GM12865 (cell line): ENCODE results near the gene NPFFR1.

Source experiments
- DNase-seq: peaks from one replicate; pipeline ENCODE4 v3.0.0; 2010; ENCODE audit warnings: low read depth
- H3K4me3 ChIP-seq: 2 replicates; pipeline ENCODE4 v1.5.1; 2011; ENCODE audit warnings: mild to moderate bottlenecking, low read depth, low read length, control low read depth
- TF ChIP-seq, protein P1 (sequence below): IDR thresholded peaks from 2 replicates; pipeline ENCODE4 v1.5.1; 2011; ENCODE audit warnings: low read length, control low read depth, low read depth, inconsistent platforms; ENCODE audit not compliant: insufficient read depth; ENCODE audit errors: missing control alignments

Gene NPFFR1

DNA sequence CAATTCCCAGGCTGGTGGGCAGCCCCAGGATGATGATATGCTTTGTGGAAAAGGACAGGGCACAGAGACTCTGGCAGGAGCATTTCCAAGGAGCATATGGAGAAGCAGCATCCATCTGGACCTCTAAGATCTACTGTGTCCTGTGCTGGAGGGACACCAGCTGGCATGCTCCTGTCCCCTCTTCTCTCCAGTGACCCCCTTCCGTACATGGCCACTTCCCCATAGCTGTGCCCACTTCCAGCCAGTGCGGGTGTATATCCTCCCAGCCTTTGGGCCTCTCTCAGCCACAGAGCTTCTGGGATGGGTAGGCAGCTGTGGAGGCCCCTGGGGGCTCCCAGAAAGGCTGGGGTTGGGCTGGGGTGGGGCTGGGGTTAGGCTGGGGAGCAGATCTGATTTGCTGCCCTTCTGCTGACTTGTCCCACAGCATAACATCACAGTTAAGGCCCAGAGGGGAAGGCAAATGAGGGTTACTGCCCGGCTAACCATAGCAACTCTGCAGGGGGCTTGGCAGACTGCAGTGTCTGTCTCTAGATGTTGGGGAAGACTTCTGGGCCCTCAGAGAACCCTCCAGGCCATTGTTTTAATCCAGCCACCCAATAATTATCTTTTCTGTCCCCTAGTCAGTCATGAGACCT, 6.3 kb downstream of the NPFFR1 start:
- H3K4me3 ChIP-seq = no peak overlapping the region
- TF ChIP-seq, protein P1, sequence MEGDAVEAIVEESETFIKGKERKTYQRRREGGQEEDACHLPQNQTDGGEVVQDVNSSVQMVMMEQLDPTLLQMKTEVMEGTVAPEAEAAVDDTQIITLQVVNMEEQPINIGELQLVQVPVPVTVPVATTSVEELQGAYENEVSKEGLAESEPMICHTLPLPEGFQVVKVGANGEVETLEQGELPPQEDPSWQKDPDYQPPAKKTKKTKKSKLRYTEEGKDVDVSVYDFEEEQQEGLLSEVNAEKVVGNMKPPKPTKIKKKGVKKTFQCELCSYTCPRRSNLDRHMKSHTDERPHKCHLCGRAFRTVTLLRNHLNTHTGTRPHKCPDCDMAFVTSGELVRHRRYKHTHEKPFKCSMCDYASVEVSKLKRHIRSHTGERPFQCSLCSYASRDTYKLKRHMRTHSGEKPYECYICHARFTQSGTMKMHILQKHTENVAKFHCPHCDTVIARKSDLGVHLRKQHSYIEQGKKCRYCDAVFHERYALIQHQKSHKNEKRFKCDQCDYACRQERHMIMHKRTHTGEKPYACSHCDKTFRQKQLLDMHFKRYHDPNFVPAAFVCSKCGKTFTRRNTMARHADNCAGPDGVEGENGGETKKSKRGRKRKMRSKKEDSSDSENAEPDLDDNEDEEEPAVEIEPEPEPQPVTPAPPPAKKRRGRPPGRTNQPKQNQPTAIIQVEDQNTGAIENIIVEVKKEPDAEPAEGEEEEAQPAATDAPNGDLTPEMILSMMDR = no peak
- DNase-seq = no peak

DNA sequence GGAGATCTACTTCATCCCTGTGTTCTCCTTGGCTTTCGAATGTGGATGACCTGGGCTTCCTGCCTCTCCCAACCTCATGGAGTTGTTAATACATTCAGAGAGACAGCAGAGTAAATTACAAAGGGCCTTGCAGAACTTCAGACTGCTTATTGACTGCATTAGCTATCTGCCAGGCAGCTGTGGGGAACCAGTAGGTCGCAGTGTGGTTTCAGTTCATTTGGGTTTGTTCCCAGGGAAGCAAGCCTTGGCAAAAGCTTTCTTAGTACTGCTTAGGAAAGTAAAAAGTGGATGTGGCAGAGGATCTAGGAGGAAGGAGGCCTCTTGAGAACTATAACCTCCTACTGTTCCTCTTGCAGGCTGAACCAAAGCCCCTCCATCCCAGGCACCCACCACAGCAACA, 9.2 kb downstream of the NPFFR1 start:
- DNase-seq = no peak
- TF ChIP-seq, protein P1 = no peak
- H3K4me3 ChIP-seq = no peak overlapping the region

DNA sequence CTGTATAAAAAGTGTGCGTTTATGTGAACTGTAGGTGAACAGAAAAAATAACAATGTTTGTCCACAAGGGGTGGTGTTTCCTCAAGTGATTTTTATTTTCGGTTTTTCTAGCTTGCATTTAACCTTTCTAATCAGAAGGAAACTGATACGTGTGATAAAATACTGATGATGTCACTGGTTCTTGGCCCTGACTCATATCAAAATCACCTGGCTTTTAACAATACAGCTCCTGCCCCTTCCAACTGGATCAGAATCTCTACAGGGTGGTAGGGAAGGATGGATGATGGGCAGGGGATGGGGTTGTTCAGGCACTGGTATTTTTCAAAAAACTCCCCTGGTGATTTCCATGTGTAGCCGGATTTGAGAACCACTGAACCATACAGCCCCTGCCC, 10.9 kb downstream of the NPFFR1 start:
- DNase-seq = peak; percentile 79
- no peak overlapping the region for H3K4me3 ChIP-seq
- TF ChIP-seq, protein P1 = peak; percentile 48

DNA sequence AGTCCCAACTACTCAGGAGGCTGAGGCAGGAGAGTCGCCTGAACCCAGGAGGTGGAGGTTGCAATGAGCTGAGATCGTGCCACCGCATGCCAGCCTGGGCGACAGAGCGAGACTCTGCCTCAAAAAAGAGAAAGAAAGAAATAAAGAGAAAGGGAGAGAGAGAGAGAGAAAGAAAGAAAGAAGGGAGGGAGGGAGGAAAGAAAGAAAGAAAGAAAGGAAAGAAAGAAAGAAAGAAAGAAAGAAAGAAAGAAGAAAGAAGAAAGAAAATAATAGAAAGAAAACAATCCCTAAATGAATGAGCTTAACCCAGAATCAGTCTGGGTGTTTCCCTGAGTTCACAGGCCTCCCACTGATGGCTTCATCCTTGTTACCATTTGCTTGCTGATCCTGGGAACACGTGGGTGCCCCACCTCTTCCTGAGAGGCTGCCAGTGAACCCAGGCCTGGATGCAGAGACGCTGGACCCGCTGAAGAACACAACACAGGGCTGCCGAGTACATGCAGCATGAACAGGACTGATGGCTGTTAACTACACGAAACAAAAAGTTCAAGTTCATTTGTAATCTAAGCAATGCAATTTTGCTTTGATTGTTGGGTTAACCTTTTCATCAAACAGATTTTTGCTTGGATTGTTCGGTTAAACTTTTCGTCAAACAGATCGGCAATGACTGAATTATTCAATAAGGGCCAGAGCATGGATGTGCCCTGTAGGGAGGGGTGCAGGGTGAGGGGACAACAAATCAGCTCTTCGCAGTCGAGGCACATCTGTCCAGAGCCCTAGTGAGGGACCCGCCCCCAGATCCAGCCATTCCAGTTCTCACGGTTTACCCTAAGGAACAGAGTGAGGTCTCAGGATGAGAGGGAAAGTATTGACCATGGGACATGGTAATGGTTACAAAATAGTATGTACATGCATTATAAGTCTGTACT, 11.5 kb downstream of the NPFFR1 start:
- H3K4me3 ChIP-seq = no peak overlapping the region
- DNase-seq = no peak
- TF ChIP-seq, protein P1 = no peak

GRCh38 chr10:70270952-70271351, 12.9 kb downstream of the NPFFR1 start:
- no peak overlapping the region for H3K4me3 ChIP-seq
- peak; percentile 64 for DNase-seq
- TF ChIP-seq, protein P1 = no peak

- TF ChIP-seq, protein P1 = no peak
- no peak for DNase-seq
- H3K4me3 ChIP-seq = no peak overlapping the region
These were observed 14.1 kb downstream of the NPFFR1 start for GRCh38 chr10:70269741-70270140.
